NK-92 treated with Interleukin-12 subunit alpha and Interleukin-12 subunit beta, amount 100 ng/mL, for 24 hours (cell line): ENCODE results near the gene NRP2.

Experiments used
- DNase-seq: peaks from one replicate; lab custom pipeline; 2025; lab: John Stamatoyannopoulos, UW

Gene NRP2

GRCh38 chr2:205806143-205806905 lies 124.0 kb downstream of the NRP2 start:
- DNase-seq, result no peak

GRCh38 chr2:205807229-205807628 lies 124.9 kb downstream of the NRP2 start:
- no peak for DNase-seq

GRCh38 chr2:205807758-205808157 lies 125.5 kb downstream of the NRP2 start:
- DNase-seq, result no peak

GRCh38 chr2:205808486-205809121 lies 126.3 kb downstream of the NRP2 start:
- no peak for DNase-seq

- no peak for DNase-seq
Observed at GRCh38 chr2:205811387-205811786, 129.1 kb downstream of the NRP2 start.

GRCh38 chr2:205814039-205814364 lies 131.7 kb downstream of the NRP2 start:
- no peak for DNase-seq

- DNase-seq, result no peak
Observed at GRCh38 chr2:205815673-205816072, 133.4 kb downstream of the NRP2 start.

- no peak for DNase-seq
Observed at GRCh38 chr2:205816268-205816667, 134.0 kb downstream of the NRP2 start.

GRCh38 chr2:205822579-205822978 lies 140.3 kb downstream of the NRP2 start:
- DNase-seq, result no peak

GRCh38 chr2:205827809-205828365 lies 145.6 kb downstream of the NRP2 start:
- DNase-seq, result no peak

GRCh38 chr2:205833864-205834263 lies 151.6 kb downstream of the NRP2 start:
- DNase-seq, result no peak

- DNase-seq, result no peak
Observed at GRCh38 chr2:205834796-205835195, 152.5 kb downstream of the NRP2 start.

GRCh38 chr2:205835251-205835791 lies 153.0 kb downstream of the NRP2 start:
- DNase-seq, result no peak

GRCh38 chr2:205835923-205836322 lies 153.6 kb downstream of the NRP2 start:
- DNase-seq, result no peak

GRCh38 chr2:205836477-205837221 lies 154.3 kb downstream of the NRP2 start:
- no peak for DNase-seq

GRCh38 chr2:205837663-205838062 lies 155.4 kb downstream of the NRP2 start:
- DNase-seq, result no peak

- no peak for DNase-seq
Observed at GRCh38 chr2:205845446-205845845, 163.1 kb downstream of the NRP2 start.
